ENCODE data around the gene SASH1. TPM values are rescaled to one million over a fixed set of nuclear protein-coding genes. Genes with fewer than 3 reads are reported as not detected.

SASH1 gene
- total RNA-seq, 1 donor from 2014 or later = 0.86 TPM

DNA sequence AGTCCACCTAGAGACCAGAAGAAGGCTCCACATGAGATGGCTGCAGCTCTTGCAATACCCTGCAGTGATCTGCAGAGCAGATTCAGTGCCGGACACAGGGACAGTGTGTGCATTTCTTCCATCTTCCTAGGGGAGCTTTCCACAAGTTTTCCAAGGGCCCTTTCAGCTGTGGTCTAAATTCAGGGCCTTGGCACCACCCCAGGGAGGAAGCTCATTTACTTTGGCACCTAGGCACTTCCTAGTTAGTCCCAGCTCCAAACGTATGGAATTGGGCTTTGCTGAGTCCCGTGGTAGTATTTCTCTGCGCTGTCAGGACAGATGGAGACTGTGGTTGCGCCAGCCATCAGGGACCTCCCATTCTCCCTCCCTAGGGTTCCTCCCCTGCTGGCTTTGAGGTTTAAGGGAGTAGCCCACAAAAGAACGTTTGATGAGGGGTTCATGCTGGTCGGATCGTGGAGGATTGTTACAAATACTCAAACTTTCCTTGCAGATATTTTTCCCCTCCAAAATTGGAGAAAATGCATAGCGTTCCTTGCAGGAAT, 221.9 kb downstream of the SASH1 start:
- intact Hi-C loops (cut with micrococcal nuclease) = loop anchor here (10.0 kb wide), 1 partner anchor 460 kb away; no protein-coding TSS in a partner anchor
- H3K4me1 Mint-ChIP-seq (ENCODE audit: low read depth) = peaks cover 5% of the 10 kb centered on the region
- H3K27ac Mint-ChIP-seq = no peak overlapping the region
- H3K27me3 Mint-ChIP-seq (ENCODE audit: insufficient read depth) = peaks cover 9% of the 10 kb centered on the region
- no peak overlapping the region for H3K4me3 Mint-ChIP-seq
- no peaks in the 10 kb centered on the region for H3K9me3 Mint-ChIP-seq
- DNase-seq (ENCODE audit: low spot score) = no peak
- H3K36me3 Mint-ChIP-seq (ENCODE audit: low read depth) = no peaks in the 10 kb centered on the region

DNA sequence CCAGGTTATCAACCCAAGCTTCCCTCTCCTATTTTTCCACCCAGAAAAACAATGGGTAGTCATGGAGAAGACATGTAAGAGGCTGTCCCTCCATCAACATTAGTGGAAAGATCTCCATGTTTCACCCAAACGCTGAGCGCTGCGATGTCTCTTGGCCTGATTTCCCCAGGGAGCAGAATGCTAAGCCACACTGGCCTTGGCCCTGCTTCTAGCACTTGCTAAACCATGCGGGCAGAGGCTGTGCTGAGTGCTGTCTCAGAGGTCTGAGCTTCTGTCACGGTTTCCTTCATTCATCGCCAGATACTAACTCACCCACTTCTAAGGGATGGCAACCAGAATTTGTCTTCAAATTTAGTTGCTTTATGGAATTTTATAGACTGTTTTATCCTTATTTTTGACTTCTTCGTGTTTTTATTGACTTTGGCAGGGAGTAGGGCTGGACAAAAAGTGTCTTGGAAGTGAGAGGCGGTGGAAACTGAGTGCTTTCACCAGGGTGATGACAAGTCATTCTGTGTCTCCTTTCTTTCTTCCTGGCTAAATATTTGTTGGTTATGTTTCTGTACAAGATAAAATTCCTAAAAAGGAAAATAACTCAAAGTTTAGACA, 222.8 kb downstream of the SASH1 start:
- Mint-ChIP-seq H3K4me3 (no peak overlapping the region), H3K4me1 (ENCODE audit: low read depth) (peaks cover 5% of the 10 kb centered on the region), H3K36me3 (ENCODE audit: low read depth) (no peaks in the 10 kb centered on the region), H3K27me3 (ENCODE audit: insufficient read depth) (peaks cover 7% of the 10 kb centered on the region), H3K27ac (no peak overlapping the region), H3K9me3 (no peaks in the 10 kb centered on the region)
- no peak for DNase-seq (ENCODE audit: low spot score)
- intact Hi-C loops (cut with micrococcal nuclease) = loop anchor here (10.0 kb wide), 1 partner anchor 459 kb away; no protein-coding TSS in a partner anchor

DNA sequence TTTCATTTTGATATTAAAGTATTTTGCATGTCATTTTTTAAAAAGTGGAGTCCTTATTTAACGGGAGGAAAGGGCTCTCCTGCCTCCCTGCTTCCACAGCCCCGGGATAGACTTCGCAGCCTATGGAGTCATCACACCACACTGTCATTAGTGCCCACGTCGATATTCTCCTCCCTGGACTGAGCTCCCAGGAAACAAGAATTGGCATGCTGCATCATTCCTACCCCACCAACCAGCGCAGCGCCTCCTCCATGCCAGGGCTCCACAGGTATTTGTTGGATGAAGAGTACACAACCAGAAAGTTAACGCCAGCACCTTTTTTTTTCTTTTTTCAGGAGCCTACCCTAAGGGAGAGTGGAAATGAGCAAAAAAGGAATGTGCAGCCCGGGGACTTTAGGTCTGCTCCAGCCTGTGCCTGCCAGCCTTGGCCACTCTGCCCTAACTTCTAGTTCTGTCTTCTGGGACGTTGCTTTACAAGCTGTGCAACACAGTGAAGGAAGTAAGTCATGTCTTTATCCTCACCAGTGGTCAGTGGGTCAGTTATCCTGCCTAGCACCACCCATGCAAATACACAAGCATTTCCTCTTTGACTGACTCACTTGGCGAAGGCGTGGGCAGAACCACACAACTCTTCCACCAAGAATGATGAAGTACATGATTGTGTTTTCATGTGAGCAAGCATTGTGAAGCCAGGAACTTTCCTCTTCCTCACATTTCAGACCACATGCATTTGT, 223.5 kb downstream of the SASH1 start:
- H3K4me3 Mint-ChIP-seq = no peak overlapping the region
- no peaks in the 10 kb centered on the region for H3K9me3 Mint-ChIP-seq
- intact Hi-C loops (cut with micrococcal nuclease) = loop anchor here (10.0 kb wide), 1 partner anchor 459 kb away; no protein-coding TSS in a partner anchor
- H3K27me3 Mint-ChIP-seq (ENCODE audit: insufficient read depth) = peaks cover 9% of the 10 kb centered on the region
- H3K27ac Mint-ChIP-seq = no peak overlapping the region
- H3K4me1 Mint-ChIP-seq (ENCODE audit: low read depth) = peaks cover 5% of the 10 kb centered on the region
- no peak for DNase-seq (ENCODE audit: low spot score)
- H3K36me3 Mint-ChIP-seq (ENCODE audit: low read depth) = no peaks in the 10 kb centered on the region

DNA sequence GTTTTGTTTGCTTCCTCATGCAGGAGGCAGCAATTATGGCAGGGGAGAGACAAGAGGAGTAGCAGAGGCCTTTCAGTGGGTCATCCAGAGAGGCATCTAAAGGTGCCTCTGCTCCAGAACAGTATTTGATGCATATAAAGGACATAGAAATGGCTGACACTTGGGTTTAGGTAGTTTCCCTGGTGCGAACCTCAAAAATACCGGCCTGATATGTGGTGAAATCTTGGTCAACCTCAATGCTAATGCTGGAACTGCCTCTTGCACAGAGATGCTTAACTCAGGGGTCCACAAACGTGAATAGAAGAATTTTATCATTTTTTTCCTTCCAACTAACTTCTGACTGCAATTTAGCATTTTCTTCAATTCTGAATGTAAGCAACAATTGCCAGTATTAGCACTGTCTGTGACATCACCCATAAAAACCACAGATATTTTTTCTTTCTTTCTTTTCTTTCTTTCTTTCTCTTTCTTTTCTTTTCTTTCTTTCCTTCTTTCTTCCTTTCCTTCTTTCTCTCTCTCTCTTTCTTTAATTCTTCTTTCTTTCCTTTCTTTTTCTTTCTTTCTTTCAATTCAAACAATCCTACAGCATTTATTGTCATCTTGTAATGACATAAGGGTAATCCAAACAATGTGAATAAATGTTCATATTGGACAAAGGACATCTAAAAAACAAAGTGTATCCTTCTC, 224.2 kb downstream of the SASH1 start:
- Mint-ChIP-seq H3K4me3 (no peak overlapping the region), H3K27me3 (ENCODE audit: insufficient read depth) (peaks cover 13% of the 10 kb centered on the region), H3K36me3 (ENCODE audit: low read depth) (no peaks in the 10 kb centered on the region), H3K4me1 (ENCODE audit: low read depth) (peaks cover 5% of the 10 kb centered on the region), H3K9me3 (no peaks in the 10 kb centered on the region), H3K27ac (peak overlapping the region; percentile 3)
- intact Hi-C loops (cut with micrococcal nuclease) = loop anchor here (10.0 kb wide), 1 partner anchor 458 kb away; no protein-coding TSS in a partner anchor
- DNase-seq (ENCODE audit: low spot score) = no peak

DNA sequence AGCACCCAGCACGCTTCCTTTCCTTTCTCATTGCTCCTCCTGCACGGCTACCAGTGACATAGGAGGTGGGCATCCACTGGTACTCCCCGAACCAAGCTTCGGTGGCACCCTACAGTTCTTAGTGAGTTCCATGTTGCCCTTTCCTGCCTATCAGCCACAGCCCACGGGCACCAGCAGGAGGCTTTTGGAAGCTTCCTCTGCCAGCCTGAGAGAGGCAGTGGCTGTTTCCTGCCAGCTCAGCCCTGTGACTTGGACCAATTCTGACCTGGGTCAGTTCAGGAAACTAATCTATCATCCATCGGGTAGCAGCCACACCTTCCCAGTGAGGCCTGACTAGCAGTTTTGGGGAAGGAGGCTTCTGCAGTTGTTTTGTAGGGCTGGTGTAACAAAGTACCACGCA, 227.8 kb downstream of the SASH1 start:
- H3K27me3 Mint-ChIP-seq (ENCODE audit: insufficient read depth) = peaks cover 13% of the 10 kb centered on the region
- no peak for DNase-seq (ENCODE audit: low spot score)
- no peaks in the 10 kb centered on the region for H3K36me3 Mint-ChIP-seq (ENCODE audit: low read depth)
- no peaks in the 10 kb centered on the region for H3K9me3 Mint-ChIP-seq
- intact Hi-C loops (cut with micrococcal nuclease) = no loop called here
- H3K4me3 Mint-ChIP-seq = no peak overlapping the region
- H3K27ac Mint-ChIP-seq = no peak overlapping the region
- H3K4me1 Mint-ChIP-seq (ENCODE audit: low read depth) = peaks cover 5% of the 10 kb centered on the region

DNA sequence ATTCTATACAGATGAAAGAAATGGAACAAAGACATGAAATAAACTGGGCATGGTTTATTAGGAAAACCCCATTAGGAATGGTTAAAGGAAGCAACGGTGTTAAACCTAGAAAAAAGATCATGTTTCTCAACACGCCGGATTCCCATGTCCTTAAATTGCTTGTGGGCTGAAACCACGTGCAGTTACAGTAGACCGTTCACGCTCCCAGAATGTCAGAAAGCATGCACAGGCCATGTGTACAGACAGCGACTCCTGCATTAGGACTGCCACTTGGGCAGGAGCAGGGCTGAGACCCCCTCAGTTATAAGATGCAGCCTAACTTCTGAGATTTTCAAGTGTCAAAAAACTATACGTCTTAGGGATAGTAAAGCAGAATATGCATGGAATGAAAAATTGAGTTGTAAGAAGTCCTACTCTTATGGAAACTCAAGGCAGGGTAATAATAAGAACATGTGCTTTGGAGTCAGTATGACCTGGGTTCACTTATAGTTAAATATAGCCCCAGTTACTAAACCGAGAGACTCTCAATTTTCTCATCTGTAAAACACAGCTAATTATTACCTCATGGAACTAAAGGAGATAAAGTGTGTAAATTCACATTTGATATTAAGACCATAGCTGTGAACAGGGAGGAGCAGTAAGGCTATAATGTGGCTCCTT, 230.2 kb downstream of the SASH1 start:
- peaks cover 12% of the 10 kb centered on the region for H3K27me3 Mint-ChIP-seq (ENCODE audit: insufficient read depth)
- H3K27ac Mint-ChIP-seq = no peak overlapping the region
- no peak for DNase-seq (ENCODE audit: low spot score)
- no peaks in the 10 kb centered on the region for H3K36me3 Mint-ChIP-seq (ENCODE audit: low read depth)
- H3K4me1 Mint-ChIP-seq (ENCODE audit: low read depth) = no peaks in the 10 kb centered on the region
- no peaks in the 10 kb centered on the region for H3K9me3 Mint-ChIP-seq
- no peak overlapping the region for H3K4me3 Mint-ChIP-seq
- intact Hi-C loops (cut with micrococcal nuclease) = no loop called here

DNA sequence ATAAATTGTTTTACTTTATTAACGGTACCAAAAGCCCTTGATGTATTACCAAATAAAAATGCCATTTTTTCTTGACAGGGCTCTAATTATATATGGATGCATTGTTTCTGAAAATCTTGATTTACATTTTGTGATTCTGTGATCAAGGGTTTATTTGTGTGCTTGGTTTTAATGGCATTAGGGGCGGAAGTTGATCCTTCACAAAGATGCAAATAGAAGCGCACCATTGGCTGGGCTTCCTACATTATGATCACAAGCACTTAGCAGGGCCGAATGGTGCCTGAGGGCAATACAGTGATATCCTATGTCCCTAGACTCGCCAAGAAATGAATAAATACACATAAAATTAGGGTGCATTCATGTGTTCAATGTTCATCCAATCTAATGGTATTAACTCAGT, 231.3 kb downstream of the SASH1 start:
- no peaks in the 10 kb centered on the region for H3K9me3 Mint-ChIP-seq

DNA sequence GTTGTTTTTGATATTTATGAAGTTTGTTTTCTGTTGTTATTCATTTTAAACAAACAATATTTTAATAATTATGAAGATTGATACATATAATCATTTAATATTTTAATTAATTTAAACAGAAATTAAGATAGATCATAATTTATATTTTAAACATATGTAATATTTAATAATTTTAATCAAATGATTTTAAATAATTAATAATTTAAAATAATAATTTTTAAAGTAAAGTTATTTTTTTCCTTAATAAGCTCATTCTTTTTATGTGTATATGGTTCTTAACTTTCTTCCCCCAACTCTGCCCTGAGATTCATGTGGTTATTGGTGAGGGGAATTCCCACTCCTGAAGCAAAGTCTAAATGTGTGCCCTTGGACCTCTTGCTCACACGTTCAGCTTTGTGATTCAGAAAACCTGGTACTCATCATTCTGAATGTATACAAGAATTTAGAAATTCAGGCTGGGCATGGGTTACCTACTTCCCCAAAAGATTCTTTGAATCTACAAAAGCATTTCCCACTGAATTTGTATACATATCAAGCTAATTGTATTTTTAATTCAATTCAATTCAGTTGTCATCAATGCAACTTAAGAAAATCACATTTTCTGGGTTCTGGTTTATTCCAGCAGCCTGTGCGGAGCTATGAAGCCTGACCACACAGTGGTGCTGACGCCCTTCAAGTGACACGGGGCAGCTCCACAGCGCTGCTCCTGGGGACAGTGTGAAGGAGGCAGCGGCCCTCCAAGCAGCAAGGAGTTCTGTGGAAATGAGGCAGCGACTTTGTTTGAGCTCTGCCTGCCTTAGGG, 235.2 kb downstream of the SASH1 start:
- Mint-ChIP-seq H3K4me1 (ENCODE audit: low read depth) (no peaks in the 10 kb centered on the region), H3K4me3 (no peak overlapping the region), H3K27ac (no peak overlapping the region), H3K9me3 (no peaks in the 10 kb centered on the region), H3K27me3 (ENCODE audit: insufficient read depth) (peaks cover 22% of the 10 kb centered on the region), H3K36me3 (ENCODE audit: low read depth) (no peaks in the 10 kb centered on the region)
- intact Hi-C loops (cut with micrococcal nuclease) = loop anchor here (1.0 to 5.0 kb wide), 2 partner anchors 370 to 854 kb away; no protein-coding TSS in a partner anchor
- no peak for DNase-seq (ENCODE audit: low spot score)

More for the DNA sequence above, 231.3 kb downstream of the SASH1 start:
- intact Hi-C loops (cut with micrococcal nuclease) = no loop called here
- Mint-ChIP-seq H3K36me3 (ENCODE audit: low read depth) (no peaks in the 10 kb centered on the region), H3K27me3 (ENCODE audit: insufficient read depth) (peaks cover 21% of the 10 kb centered on the region), H3K4me1 (ENCODE audit: low read depth) (no peaks in the 10 kb centered on the region), H3K4me3 (no peak overlapping the region), H3K27ac (no peak overlapping the region)
- DNase-seq (ENCODE audit: low spot score) = no peak

DNA sequence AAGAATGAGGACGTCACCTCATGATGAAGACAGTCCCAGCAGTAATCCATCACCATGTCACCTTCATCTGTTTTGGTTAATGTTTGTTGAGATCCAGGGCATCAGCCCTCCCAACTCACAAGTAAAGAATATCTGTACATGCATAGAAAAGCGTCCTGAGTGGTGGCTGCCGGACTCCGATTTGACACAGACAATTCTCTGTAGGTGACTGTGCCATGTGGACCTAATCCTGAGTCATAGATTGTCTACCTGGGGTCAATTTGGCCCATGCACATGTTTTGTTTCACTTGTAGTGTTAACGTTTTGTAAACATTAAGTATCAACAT, 235.8 kb downstream of the SASH1 start:
- Mint-ChIP-seq H3K4me1 (ENCODE audit: low read depth) (no peaks in the 10 kb centered on the region), H3K36me3 (ENCODE audit: low read depth) (no peaks in the 10 kb centered on the region), H3K9me3 (no peaks in the 10 kb centered on the region), H3K4me3 (no peak overlapping the region), H3K27ac (no peak overlapping the region), H3K27me3 (ENCODE audit: insufficient read depth) (peaks cover 22% of the 10 kb centered on the region)
- DNase-seq (ENCODE audit: low spot score) = no peak
- intact Hi-C loops (cut with micrococcal nuclease) = loop anchor here (1.0 to 5.0 kb wide), 2 partner anchors 370 to 854 kb away; no protein-coding TSS in a partner anchor

DNA sequence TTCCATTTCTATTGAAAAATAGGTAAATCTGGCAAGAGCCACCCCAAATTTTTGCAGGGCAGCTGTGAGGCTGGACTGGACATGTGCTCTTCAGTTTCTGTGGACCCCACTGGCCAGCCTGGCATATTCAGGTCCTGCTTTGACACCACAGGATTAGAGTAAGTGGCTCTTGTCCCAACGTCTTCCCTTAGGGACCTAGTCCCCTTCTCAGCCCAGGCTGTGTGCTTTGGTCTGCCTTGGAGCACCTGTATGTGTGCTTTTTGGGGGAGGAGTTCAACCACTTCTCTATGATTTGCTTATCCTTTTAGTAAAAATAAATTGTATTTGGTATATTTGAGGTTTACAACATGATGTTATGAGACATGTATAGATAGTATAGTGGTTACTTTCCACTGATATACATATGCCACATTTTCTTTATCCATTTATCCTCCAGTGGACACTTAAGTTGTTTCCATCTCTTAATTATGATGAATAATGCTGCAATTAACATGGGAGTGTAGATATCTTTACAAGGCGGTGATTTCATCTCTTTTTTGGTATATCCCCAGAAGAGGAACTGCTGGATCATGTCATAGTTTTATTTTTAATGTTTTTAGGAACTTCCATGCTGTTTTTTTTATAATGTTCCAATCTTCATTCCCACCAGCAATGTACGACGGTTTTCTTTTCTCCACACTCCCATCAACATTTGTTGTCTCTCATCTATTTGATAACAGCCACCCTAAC, 236.4 kb downstream of the SASH1 start:
- intact Hi-C loops (cut with micrococcal nuclease) = loop anchor here (1.0 to 5.0 kb wide), 2 partner anchors 369 to 853 kb away; no protein-coding TSS in a partner anchor
- Mint-ChIP-seq H3K27me3 (ENCODE audit: insufficient read depth) (peaks cover 22% of the 10 kb centered on the region), H3K4me1 (ENCODE audit: low read depth) (no peaks in the 10 kb centered on the region), H3K9me3 (no peaks in the 10 kb centered on the region), H3K27ac (no peak overlapping the region), H3K4me3 (no peak overlapping the region), H3K36me3 (ENCODE audit: low read depth) (no peaks in the 10 kb centered on the region)
- DNase-seq (ENCODE audit: low spot score) = no peak

DNA sequence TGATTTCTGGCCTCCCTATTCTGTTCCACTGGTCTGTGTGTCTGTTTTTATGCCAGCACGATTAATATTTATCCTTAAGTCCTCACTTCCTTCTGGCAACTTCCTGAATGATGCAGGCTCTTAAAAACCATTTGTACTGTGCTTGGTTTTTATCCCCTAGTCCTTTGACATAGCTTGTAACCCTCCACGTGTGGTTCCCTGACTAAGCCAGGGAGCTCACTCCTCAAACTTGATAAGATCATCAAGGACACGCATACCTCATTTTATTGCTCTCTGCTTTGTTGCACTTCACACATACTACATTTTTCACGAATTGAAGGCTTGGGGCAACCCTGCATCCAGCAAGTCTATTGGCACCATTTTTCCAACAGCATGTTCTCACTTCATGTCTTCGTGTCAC, 237.8 kb downstream of the SASH1 start:
- Mint-ChIP-seq H3K9me3 (peaks cover 5% of the 10 kb centered on the region), H3K4me3 (no peak overlapping the region), H3K36me3 (ENCODE audit: low read depth) (no peaks in the 10 kb centered on the region), H3K27ac (no peak overlapping the region), H3K27me3 (ENCODE audit: insufficient read depth) (peaks cover 22% of the 10 kb centered on the region), H3K4me1 (ENCODE audit: low read depth) (no peaks in the 10 kb centered on the region)
- no peak for DNase-seq (ENCODE audit: low spot score)
- intact Hi-C loops (cut with micrococcal nuclease) = no loop called here

Data from activated T-helper 1 cell treated with anti-CD3 and anti-CD28 coated beads, Interleukin-12 subunit alpha, Interleukin-12 subunit beta, Interleukin-2, Interleukin-4 antibody, amounts not matched to agents 30 ng/mL and 10 ng/mL and 1 ng/mL, durations not matched to agents 14 hours and 24 hours and 36 hours (primary cell).